Stimulated activated CD8-positive, alpha-beta memory T cell treated with anti-CD3 and anti-CD28 coated beads, Interleukin-4, amount 100 ng/mL, for 1 hour (primary cell): ENCODE results near the gene GSX2.
"Not testable (repeated sequence)": the region's sequence is repeated elsewhere in the genome, so short reads cannot be mapped to it uniquely, and the experiment has no call there.

Experiments used
- DNase-seq, 2 donors: peaks; one replicate each; pipeline ENCODE4 v3.0.0-alpha.2; 2020; ENCODE audit warnings: low read depth in 2 of 2, low spot score in 1 of 2

Gene GSX2

GRCh38 chr4:54099748-54100574, at the start of gene GSX2:
GSX2 (plus strand) TSS chr4:54100163; CDS start chr4:54100345, 182 bp downstream.
- DNase-seq = no peak

DNA sequence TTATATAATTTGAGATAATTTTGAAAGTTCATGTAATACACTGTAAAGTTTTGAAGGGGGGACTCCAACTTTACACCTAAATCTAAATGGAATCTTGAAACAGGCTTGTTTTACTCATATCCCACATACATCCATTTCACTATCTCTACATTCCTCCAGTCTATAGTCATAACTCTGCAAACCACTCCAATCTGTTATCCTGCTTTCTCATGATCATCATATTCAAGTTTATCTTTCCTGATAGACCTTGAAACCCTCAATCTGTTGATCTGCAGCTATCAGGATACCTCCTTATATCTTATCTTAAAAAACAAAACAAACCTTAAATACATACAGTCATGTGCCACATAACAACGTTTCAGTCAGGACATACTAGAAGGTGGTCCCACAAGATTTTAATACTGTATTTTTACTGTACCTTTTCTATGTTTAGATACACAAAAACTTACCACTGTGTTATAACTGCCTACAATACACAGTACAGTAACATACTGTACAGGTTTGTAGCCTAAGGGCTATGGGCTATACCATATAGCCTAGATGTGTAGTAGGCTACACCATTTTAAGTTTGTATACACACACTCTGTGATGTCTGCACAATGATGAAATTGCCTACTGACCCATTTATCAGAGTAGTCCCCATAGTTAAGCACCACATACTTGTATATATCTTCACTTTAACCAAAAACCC, 49.6 kb upstream of the GSX2 start:
- no peak for DNase-seq

- DNase-seq = not testable (repeated sequence)
Measured at GRCh38 chr4:54053322-54053721, 46.6 kb upstream of the GSX2 start.

DNA sequence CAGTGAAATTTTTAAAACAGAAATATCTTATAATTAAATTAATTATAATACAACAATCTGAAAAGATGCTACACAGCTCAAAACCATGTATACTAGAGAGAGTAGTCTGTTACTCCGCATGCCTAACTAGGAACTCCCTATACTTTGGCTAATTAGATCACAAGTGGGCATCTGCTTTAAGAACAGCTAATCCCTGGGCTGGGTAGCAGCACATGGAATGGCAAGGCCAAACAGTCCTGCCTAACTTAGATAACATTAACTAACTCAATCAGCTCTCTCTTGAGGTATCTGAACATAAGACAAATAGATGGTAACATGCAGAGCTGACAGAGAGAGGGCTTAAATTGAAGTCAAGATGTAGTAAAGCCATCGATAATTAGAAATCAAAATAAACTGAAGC, 45.5 kb upstream of the GSX2 start:
- no peak for DNase-seq

DNA sequence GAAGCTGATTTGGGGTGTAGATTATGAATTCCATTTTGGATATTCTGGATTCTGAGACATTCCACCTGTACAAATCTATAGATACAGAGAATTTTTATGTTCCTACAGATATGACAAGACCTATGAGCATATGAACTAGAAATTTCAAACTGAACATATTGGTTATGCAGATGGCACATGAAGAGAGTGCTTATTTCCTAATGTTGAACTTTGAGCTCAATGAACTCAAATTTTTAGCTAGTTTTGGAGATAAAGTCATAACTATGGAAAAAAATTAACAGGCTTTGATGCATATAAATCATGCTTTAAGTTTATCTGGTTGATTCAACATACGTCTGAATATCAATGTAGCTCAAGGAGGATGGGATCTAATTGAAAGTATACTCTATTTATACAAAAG, 44.5 kb upstream of the GSX2 start:
- no peak for DNase-seq

DNA sequence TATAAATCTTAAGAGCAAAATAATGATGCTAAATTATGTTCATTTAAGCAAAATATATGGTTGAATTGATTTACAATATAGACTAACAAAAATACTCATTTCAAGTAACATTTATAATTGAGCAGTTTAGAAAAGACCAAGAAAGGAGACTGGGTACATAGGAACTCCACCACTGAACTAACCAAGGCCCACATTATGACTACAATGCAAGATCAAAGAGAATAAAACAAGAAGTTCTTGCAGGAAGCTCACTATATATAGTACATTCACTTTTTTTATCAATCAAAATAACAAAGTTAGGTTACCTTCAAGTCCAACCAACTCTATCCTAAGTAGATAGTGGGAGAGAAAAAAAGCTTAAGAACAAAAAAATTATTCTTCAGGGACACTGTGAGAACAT, 43.6 kb upstream of the GSX2 start:
- DNase-seq = no peak

DNA sequence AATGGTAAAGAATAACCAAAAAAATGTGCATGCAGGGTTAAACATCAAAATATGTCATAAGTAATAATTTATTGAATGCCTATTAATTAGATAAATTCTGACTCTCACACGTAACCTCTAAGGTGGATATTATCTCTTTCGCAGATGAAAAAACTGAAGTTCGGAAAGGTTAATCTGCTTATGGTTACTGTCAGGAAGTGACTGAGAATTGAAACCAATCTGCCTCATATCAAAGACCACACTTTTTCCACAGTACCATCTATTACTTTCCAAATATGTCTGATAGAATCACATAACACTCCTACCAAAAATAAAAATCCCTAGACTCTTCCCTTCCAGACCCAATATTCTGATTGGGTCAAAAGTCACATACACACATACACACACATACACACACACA, 41.8 kb upstream of the GSX2 start:
- no peak for DNase-seq

DNA sequence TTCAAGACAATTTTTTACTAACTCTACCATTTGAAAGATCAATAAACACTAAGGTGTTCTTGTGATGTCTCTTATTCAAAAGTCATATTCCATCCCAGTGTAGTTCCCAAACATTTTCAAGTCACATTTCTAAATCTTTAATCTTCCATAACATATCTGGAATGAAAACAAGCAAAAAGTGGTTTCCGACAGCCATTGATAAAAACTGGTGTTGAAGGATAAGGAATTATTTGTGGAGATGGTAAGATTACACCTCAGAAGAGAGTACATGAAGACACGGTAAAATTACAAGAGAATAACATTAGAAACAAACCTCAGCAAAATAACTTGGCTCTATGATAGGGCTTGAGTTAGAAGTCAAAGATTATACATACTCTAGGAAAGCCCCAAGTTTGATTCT, 39.8 kb upstream of the GSX2 start:
- no peak for DNase-seq

DNA sequence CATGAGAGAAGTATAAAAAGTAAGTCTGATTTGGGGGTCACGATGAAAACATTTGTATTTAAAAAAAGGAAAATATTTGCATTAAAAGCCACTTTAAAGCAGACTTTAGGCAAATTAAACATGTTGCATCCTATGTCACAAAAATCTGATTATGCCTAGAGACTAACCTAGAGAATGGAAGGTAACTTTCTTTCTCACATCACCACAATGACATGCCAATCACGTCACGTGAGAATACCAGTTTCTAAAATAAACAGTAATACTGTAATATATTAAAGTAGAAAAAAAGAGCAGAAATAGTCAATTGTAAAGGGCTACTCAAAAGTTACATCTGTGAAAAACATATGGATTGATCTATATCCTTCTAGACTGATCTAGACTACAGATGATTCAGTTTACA, 38.9 kb upstream of the GSX2 start:
- no peak for DNase-seq

GRCh38 chr4:54061873-54062272, 38.1 kb upstream of the GSX2 start:
- no peak for DNase-seq

DNA sequence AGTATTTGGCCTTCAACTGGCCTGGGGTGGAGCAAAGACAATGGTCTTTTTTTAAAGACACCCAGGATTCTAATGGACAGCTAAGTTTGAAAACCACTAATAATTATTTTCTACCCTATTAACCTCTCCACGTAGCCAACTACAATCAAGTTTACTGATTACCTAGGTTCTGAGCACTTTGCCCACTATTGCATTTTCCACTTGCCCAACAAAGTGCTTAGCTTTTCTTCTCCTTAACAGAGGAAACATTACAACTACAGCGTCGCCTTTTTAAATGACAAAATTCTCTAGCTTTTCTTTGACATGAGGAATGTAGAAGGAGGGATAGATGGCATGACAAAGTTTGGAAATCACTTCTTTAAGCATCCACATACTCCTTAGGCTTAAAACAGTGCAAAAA, 37.6 kb upstream of the GSX2 start:
- DNase-seq = no peak

GRCh38 chr4:54063229-54063628, 36.7 kb upstream of the GSX2 start:
- no peak for DNase-seq

GRCh38 chr4:54063737-54064316, 36.1 kb upstream of the GSX2 start:
- no peak for DNase-seq

GRCh38 chr4:54064317-54065111, 35.4 kb upstream of the GSX2 start, which contains the start of gene CHIC2:
CHIC2 (minus strand) TSS chr4:54064605; CDS start chr4:54064300, 305 bp downstream.
- DNase-seq = peak; percentile 82 to 91

- DNase-seq = no peak
Measured at GRCh38 chr4:54065282-54066087, 34.5 kb upstream of the GSX2 start.

GRCh38 chr4:54066088-54066415, 33.9 kb upstream of the GSX2 start:
- no peak for DNase-seq

DNA sequence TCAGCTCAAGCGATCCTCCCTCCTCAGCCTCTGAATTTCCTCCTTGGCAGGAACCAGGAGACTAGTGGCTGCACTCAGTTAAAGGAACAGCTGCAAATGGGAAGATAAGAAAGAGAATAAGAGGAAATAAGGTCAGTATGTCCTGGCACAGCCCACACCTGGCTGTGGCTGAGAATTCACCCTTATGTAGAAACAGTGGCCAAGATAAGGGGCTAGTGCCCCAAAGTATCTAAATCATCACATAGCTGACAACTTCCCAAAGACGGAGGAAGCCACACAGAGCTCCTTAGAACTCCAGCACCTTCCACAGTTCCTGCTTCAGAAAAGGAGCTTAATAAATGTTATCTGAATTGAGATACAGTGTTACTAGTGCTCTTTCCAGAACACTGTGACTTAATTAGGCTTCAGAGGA, 33.2 kb upstream of the GSX2 start:
- no peak for DNase-seq

- DNase-seq = no peak
Measured at GRCh38 chr4:54067166-54067565, 32.8 kb upstream of the GSX2 start.

GRCh38 chr4:54073271-54073880, 26.6 kb upstream of the GSX2 start:
- no peak for DNase-seq

- DNase-seq = no peak
Measured at GRCh38 chr4:54074381-54074780, 25.6 kb upstream of the GSX2 start.
